K562 (cell line): Measurements from ENCODE around the gene SHLD2. TPM values are rescaled to one million over a fixed set of nuclear protein-coding genes. Genes with fewer than 3 reads are reported as not detected.
"Not testable (repeated sequence)": the region's sequence is repeated elsewhere in the genome, so short reads cannot be mapped to it uniquely, and the experiment has no call there.

ENCODE experiments used
- ATAC-seq: fragments of 200-7000 bp; cut with Tn5 transposase; 3 replicates; pipeline ENCODE4 v1.9.1; 2020; ENCODE audit warnings: moderate library complexity
- BruUV-seq: library from RNA; stranded (reverse); fragments of 400-500 nt; replicated peaks from 2 replicates; lab custom pipeline; 2021; lab: Mats Ljungman, UMichigan
- CTCF ChIA-PET: fragments of 300-600 bp; formaldehyde crosslinking; extraction: SDS; loops from one replicate; lab custom pipeline; 2021; ENCODE audit warnings: low intra/inter-chr PET ratio; lab: Yijun Ruan, JAX
- POLR2A ChIA-PET: fragments of 300-600, 350-650 bp; sonication (Branson Sonifier 250); formaldehyde crosslinking; extraction: SDS; loops from one replicate; lab custom pipeline; 2021; ENCODE audit warnings: antibody characterized with exemption, inconsistent platforms; lab: Yijun Ruan, JAX
- DNase-seq, 4 experiments: peaks; one replicate each; pipeline versions ENCODE4 v3.0.0 to v3.0.0-alpha.2; 2011 to 2018; ENCODE audit warnings: low spot score in 3 of 4, mixed read lengths in 3 of 4; ENCODE audit errors: extremely low read depth in 1 of 4
- FAIRE-seq: peaks from 2 replicates; lab custom pipeline; 2011; peaks lifted over from hg19 to GRCh38; lab: Jason Lieb, UNC
- H2AFZ ChIP-seq: 2 replicates; pipeline ENCODE4 v1.6.0; 2011; ENCODE audit warnings: low read depth, low read length, control low read depth, inconsistent platforms
- H3K27ac ChIP-seq: fragments of 200-600 bp; 3 replicates; pipeline ENCODE4 v1.8.0; 2011; ENCODE audit warnings: low read depth, mild to moderate bottlenecking, control low read depth, inconsistent platforms, low read length, moderate library complexity, mixed read lengths; ENCODE audit errors: extremely low read depth
- H3K27me3 ChIP-seq, 2 experiments: fragments of 300-600 bp in 1 of 2; 2 replicates in 1 of 2; 3 replicates in 1 of 2; pipeline versions ENCODE4 v1.6.0 to v1.8.0; 2011; ENCODE audit warnings: inconsistent platforms in 2 of 2, low read length in 2 of 2, mild to moderate bottlenecking in 1 of 2, mixed read lengths in 1 of 2, moderate library complexity in 1 of 2; ENCODE audit not compliant: control insufficient read depth in 2 of 2, insufficient read depth in 2 of 2
- H3K36me3 ChIP-seq: fragments of 300-600 bp; 3 replicates; pipeline ENCODE4 v1.8.0; 2011; ENCODE audit warnings: mild to moderate bottlenecking, low read length, inconsistent platforms; ENCODE audit not compliant: control insufficient read depth, insufficient read depth
- H3K4me1 ChIP-seq, 2 experiments: fragments of 200-600 bp in 1 of 2; replicated peaks in 1 of 2; 2 replicates in 1 of 2; 3 replicates in 1 of 2; pipeline versions ENCODE4 v1.5.1 to v1.8.0; 2011; ENCODE audit warnings: inconsistent platforms in 2 of 2, low read length in 2 of 2, mild to moderate bottlenecking in 1 of 2, mixed read lengths in 1 of 2, moderate library complexity in 1 of 2; ENCODE audit not compliant: control insufficient read depth in 2 of 2, insufficient read depth in 2 of 2
- H3K4me2 ChIP-seq: 2 replicates; pipeline ENCODE4 v1.6.1; 2011; ENCODE audit warnings: low read length, control low read depth, inconsistent platforms, mixed read lengths; ENCODE audit not compliant: insufficient read depth
- H3K4me3 ChIP-seq: fragments of 200-600 bp; sonication (generic), shearing (Covaris generic); 2 replicates; pipeline ENCODE4 v1.5.1; 2016; ENCODE audit warnings: control low read depth, inconsistent platforms
- H3K79me2 ChIP-seq: fragments of 200-600 bp; 3 replicates; pipeline ENCODE4 v1.8.0; 2011; ENCODE audit warnings: low read length, inconsistent platforms; ENCODE audit not compliant: control insufficient read depth, insufficient read depth
- H3K9ac ChIP-seq, 2 experiments: 2 replicates each; pipeline versions ENCODE4 v1.6.0 to v1.6.1; 2011; ENCODE audit warnings: low read depth in 2 of 2, low read length in 2 of 2, control low read depth in 1 of 2, inconsistent platforms in 1 of 2, mild to moderate bottlenecking in 1 of 2, mixed read lengths in 1 of 2; ENCODE audit not compliant: insufficient read depth in 1 of 2
- H3K9me1 ChIP-seq: one replicate; pipeline ENCODE4 v1.6.0; 2011; ENCODE audit warnings: inconsistent platforms, mild to moderate bottlenecking, low read length, moderate library complexity; ENCODE audit not compliant: control insufficient read depth, insufficient read depth
- H3K9me3 ChIP-seq: replicated peaks from 2 replicates; pipeline ENCODE4 v1.5.1; 2011; ENCODE audit warnings: low read depth, low read length, inconsistent platforms; ENCODE audit not compliant: control insufficient read depth, insufficient read depth
- H4K20me1 ChIP-seq: replicated peaks from 2 replicates; pipeline ENCODE4 v1.6.1; 2011; ENCODE audit warnings: low read length, inconsistent platforms, mixed read lengths; ENCODE audit not compliant: control insufficient read depth, insufficient read depth
- ERF ChIP-seq: fragments of 450-650 bp; formaldehyde crosslinking; IDR thresholded peaks from 2 replicates; pipeline ENCODE4 v1.4.0; 2020; ENCODE audit warnings: mild to moderate bottlenecking, mixed read lengths
- MAFF ChIP-seq: IDR thresholded peaks from 2 replicates; pipeline ENCODE4 v1.6.1; 2012; ENCODE audit warnings: low read length, improper control_type of control experiment
- PML ChIP-seq: IDR thresholded peaks from 2 replicates; pipeline ENCODE4 v1.6.1; 2012; ENCODE audit warnings: low read length, inconsistent platforms
- ZNF143 ChIP-seq: sonication (generic); formaldehyde crosslinking; IDR thresholded peaks from 2 replicates; pipeline ENCODE4 v1.9.0; 2022; ENCODE audit warnings: mild to moderate bottlenecking, missing genetic modification reagents
- WGBS: fragments of 100-300 bp; shearing (Covaris generic); methylation state at CpG from one replicate; pipeline ENCODE4 v1.1.6; 2016; ENCODE audit warnings: low coverage, mixed read lengths; ENCODE audit not compliant: insufficient coverage; ENCODE audit errors: missing lambda C conversion rate; 5-methylcytosine and 5-hydroxymethylcytosine counted together
- in situ Hi-C: fragments of 300-500 bp; cut with MboI; formaldehyde crosslinking; loops from 4 replicates; pipeline ENCODE4 v1.15.0; 2018; ENCODE audit warnings: inconsistent platforms, mixed read lengths
- intact Hi-C: fragments of 100-400 bp; cut with micrococcal nuclease; formaldehyde crosslinking; loops from 2 replicates; pipeline ENCODE4 v1.14.2; 2022
- polyA plus RNA-seq, 8 experiments: library from polyadenylated mRNA; depleted of rRNA in 4 of 8; stranded (reverse) in 5 of 8; unstranded in 3 of 8; fragments of >200 nt; fragmentation: Nextera tagmentation in 2 of 8; fragmentation: Illumina TruSeq in 1 of 8; extraction: Ambion mirVana in 2 of 8; extraction: Trizol in 1 of 8; gene quantifications; 2 replicates each; pipeline versions ENCODE4 v1.2.1 to v1.2.3, GENCODE V29; 2011 to 2014; ENCODE audit warnings: inconsistent platforms in 1 of 8, missing spikeins in 1 of 8
- total RNA-seq, 7 experiments: library from RNA; depleted of rRNA in 6 of 7; stranded (reverse); fragments of >200 nt in 6 of 7; fragmentation: Illumina TruSeq in 2 of 7; extraction: Trizol in 2 of 7; gene quantifications; 2 replicates each; pipeline versions ENCODE4 v1.2.1 to v1.2.3, GENCODE V29; 2011 to 2021; ENCODE audit warnings: low replicate concordance in 1 of 7

Gene SHLD2
- total and polyA plus RNA-seq, 9 of the 15 experiments (the other 6 are each of a cell fraction or from before 2014, with no cell fraction given): 21.6 to 51.2 (median 39.4) TPM

DNA sequence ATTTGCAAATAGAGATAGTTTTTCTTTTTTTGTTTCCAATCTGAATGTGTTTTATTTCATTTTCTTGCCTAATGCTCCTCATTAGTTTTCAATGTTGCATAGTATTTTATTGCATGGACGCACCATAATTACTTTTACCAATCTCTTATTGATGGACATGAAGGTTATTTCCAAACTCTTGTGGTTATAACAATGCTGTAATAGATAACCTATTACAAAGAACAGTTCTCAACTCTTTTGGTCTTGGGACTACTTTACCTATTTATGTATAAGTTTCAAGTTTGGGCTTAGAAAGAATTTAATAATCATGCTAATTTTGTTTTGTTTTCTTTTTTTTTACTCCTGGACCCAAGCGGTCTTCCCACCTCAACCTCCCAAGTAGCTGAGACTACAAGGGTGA is 7.0 kb downstream of the SHLD2 start:
- in situ Hi-C loops (no loop called here), intact Hi-C loops (no loop called here)
- no peak overlapping the region for H3K27ac ChIP-seq
- no peak for TF ChIP-seq MAFF
- TF ChIP-seq ERF (CRISPR knock-in tag): no peak
- no peak for TF ChIP-seq PML
- TF ChIP-seq ZNF143: no peak
- H3K9me3 ChIP-seq: no peaks in the 10 kb centered on the region
- no peaks in the 10 kb centered on the region for H3K9me1 ChIP-seq
- H4K20me1 ChIP-seq: no peaks in the 10 kb centered on the region
- peaks cover 70% of the 10 kb centered on the region for H3K36me3 ChIP-seq
- ChIA-PET POLR2A (no interaction called here), CTCF (no interaction called here)
- ATAC-seq: no peak
- H3K4me1 ChIP-seq: peaks cover 0 to 2% of the 10 kb centered on the region in 2 experiments; a peak in 3 of 5 replicates
- no peak overlapping the region for H3K4me2 ChIP-seq
- H3K4me3 ChIP-seq: no peak overlapping the region
- no peak for FAIRE-seq
- no peak overlapping the region for H2AFZ ChIP-seq
- WGBS: 100% methylated on average over 2 of the region's 2 CpGs
- DNase-seq: no peak
- BruUV-seq: no TSS peak
- peaks cover 38% of the 10 kb centered on the region for H3K79me2 ChIP-seq
- no peaks in the 10 kb centered on the region for H3K27me3 ChIP-seq
- H3K9ac ChIP-seq: no peak overlapping the region

- CTCF ChIA-PET, FAIRE-seq, intact Hi-C loops: not testable (repeated sequence)
Observed at GRCh38 chr10:87104727-87105126, 9.7 kb downstream of the SHLD2 start.

More at GRCh38 chr10:87104727-87105126, 9.7 kb downstream of the SHLD2 start:
- H3K4me1 ChIP-seq, BruUV-seq, H3K27ac ChIP-seq, in situ Hi-C loops, H3K4me2 ChIP-seq, H2AFZ ChIP-seq, H3K27me3 ChIP-seq, H4K20me1 ChIP-seq, H3K9me3 ChIP-seq, H3K9ac ChIP-seq, POLR2A ChIA-PET, H3K9me1 ChIP-seq, H3K4me3 ChIP-seq, DNase-seq, ATAC-seq: not testable (repeated sequence)
- H3K36me3 ChIP-seq: peaks cover 67% of the 10 kb centered on the region
- peaks cover 32% of the 10 kb centered on the region for H3K79me2 ChIP-seq
- 67% methylated on average over 2 of the region's 8 CpGs for WGBS
